HG02642 (cell line): ENCODE measurements around the gene GNAZ.

ENCODE experiments used
- ATAC-seq: cut with Tn5 transposase; IDR thresholded peaks from one replicate; pipeline ENCODE4 v1.9.1; 2021; ENCODE audit warnings: mild to moderate bottlenecking; ENCODE audit not compliant: unreplicated experiment, poor library complexity

Gene GNAZ

GRCh38 chr22:23116506-23117263 is 46.4 kb downstream of the GNAZ start:
- ATAC-seq = no peak

GRCh38 chr22:23117275-23117674 is 47.0 kb downstream of the GNAZ start:
- no peak for ATAC-seq

- ATAC-seq = no peak
These were observed 47.8 kb downstream of the GNAZ start for GRCh38 chr22:23117891-23118646.

GRCh38 chr22:23118647-23119493 is 48.6 kb downstream of the GNAZ start:
- no peak for ATAC-seq

- no peak for ATAC-seq
These were observed 49.4 kb downstream of the GNAZ start for GRCh38 chr22:23119494-23120414.

GRCh38 chr22:23120415-23120899 is 50.1 kb downstream of the GNAZ start:
- no peak for ATAC-seq

GRCh38 chr22:23121000-23121421 is 50.7 kb downstream of the GNAZ start:
- no peak for ATAC-seq

GRCh38 chr22:23121424-23121823 is 51.1 kb downstream of the GNAZ start:
- no peak for ATAC-seq

- ATAC-seq = no peak
These were observed 52.1 kb downstream of the GNAZ start for GRCh38 chr22:23122216-23122957.

- ATAC-seq = no peak
These were observed 52.9 kb downstream of the GNAZ start for GRCh38 chr22:23122992-23123803.

GRCh38 chr22:23123804-23124254 is 53.5 kb downstream of the GNAZ start:
- ATAC-seq = no peak

- no peak for ATAC-seq
These were observed 54.5 kb downstream of the GNAZ start for GRCh38 chr22:23124611-23125511.

- no peak for ATAC-seq
These were observed 55.3 kb downstream of the GNAZ start for GRCh38 chr22:23125512-23126103.

- ATAC-seq = no peak
These were observed 56.1 kb downstream of the GNAZ start for GRCh38 chr22:23126165-23127054.

- no peak for ATAC-seq
These were observed 56.9 kb downstream of the GNAZ start for GRCh38 chr22:23127055-23127756.
